Trophoblast cell (in vitro differentiated cells and primary cell): Measurements from ENCODE around the gene AAGAB.

Source experiments
- DNase-seq, 2 donors: peaks; one replicate each; pipeline ENCODE4 v3.0.0-alpha.2; 2016
- H2AFZ ChIP-seq: 2 replicates; pipeline ENCODE4 v1.6.1; 2013; ENCODE audit warnings: low read length, moderate library complexity, mild to moderate bottlenecking; ENCODE audit not compliant: insufficient read depth, poor library complexity
- H2AK5ac ChIP-seq: 2 replicates; pipeline ENCODE4 v1.6.1; 2013; ENCODE audit warnings: mild to moderate bottlenecking, low read length
- H2BK120ac ChIP-seq: 2 replicates; pipeline ENCODE4 v1.6.1; 2013; ENCODE audit warnings: low read length, mild to moderate bottlenecking, moderate library complexity; ENCODE audit not compliant: insufficient read depth, poor library complexity
- H2BK12ac ChIP-seq: 2 replicates; pipeline ENCODE4 v1.6.1; 2013; ENCODE audit warnings: mild to moderate bottlenecking, low read length, moderate library complexity
- H2BK5ac ChIP-seq: 2 replicates; pipeline ENCODE4 v1.6.1; 2013; ENCODE audit warnings: low read length, low read depth, moderate library complexity, mild to moderate bottlenecking; ENCODE audit not compliant: poor library complexity
- H3K14ac ChIP-seq: 2 replicates; pipeline ENCODE4 v1.6.1; 2013; ENCODE audit warnings: mild to moderate bottlenecking, low read length
- H3K18ac ChIP-seq: 2 replicates; pipeline ENCODE4 v1.6.1; 2013; ENCODE audit warnings: mild to moderate bottlenecking, low read length
- H3K23ac ChIP-seq: 2 replicates; pipeline ENCODE4 v1.6.1; 2013; ENCODE audit warnings: low read length
- H3K27ac ChIP-seq: 2 replicates; pipeline ENCODE4 v1.5.1; 2013; ENCODE audit warnings: low read depth, mild to moderate bottlenecking, inconsistent platforms, low read length, moderate library complexity
- H3K27me3 ChIP-seq: 2 replicates; pipeline ENCODE4 v1.6.1; 2013; ENCODE audit warnings: inconsistent platforms, mild to moderate bottlenecking, low read length, moderate library complexity; ENCODE audit not compliant: insufficient read depth
- H3K36me3 ChIP-seq, 2 experiments: 1 replicate in 1 of 2; 2 replicates in 1 of 2; pipeline ENCODE4 v1.6.1; 2013; ENCODE audit warnings: low read length in 2 of 2, mild to moderate bottlenecking in 2 of 2, moderate library complexity in 1 of 2; ENCODE audit not compliant: insufficient read depth in 2 of 2, control insufficient read depth in 1 of 2
- H3K4ac ChIP-seq: 2 replicates; pipeline ENCODE4 v1.6.1; 2013; ENCODE audit warnings: low read depth, mild to moderate bottlenecking, low read length, moderate library complexity
- H3K4me1 ChIP-seq, 2 experiments: 1 replicate in 1 of 2; 2 replicates in 1 of 2; pipeline ENCODE4 v1.6.1; 2013; ENCODE audit warnings: low read length in 2 of 2, mild to moderate bottlenecking in 2 of 2, moderate library complexity in 1 of 2; ENCODE audit not compliant: insufficient read depth in 2 of 2, control insufficient read depth in 1 of 2
- H3K4me2 ChIP-seq: 2 replicates; pipeline ENCODE4 v1.6.1; 2013; ENCODE audit warnings: inconsistent platforms, mild to moderate bottlenecking, low read length, moderate library complexity
- H3K4me3 ChIP-seq: 2 replicates; pipeline ENCODE4 v1.5.1; 2013; ENCODE audit warnings: mild to moderate bottlenecking, low read depth, low read length, inconsistent platforms
- H3K79me1 ChIP-seq: one replicate; pipeline ENCODE4 v1.6.1; 2013; ENCODE audit warnings: low read length
- H3K79me2 ChIP-seq: 2 replicates; pipeline ENCODE4 v1.6.1; 2013; ENCODE audit warnings: low read length, mild to moderate bottlenecking; ENCODE audit not compliant: control insufficient read depth, insufficient read depth, poor library complexity
- H3K9ac ChIP-seq: 2 replicates; pipeline ENCODE4 v1.6.1; 2013; ENCODE audit warnings: mild to moderate bottlenecking, low read length
- H3K9me3 ChIP-seq: 2 replicates; pipeline ENCODE4 v1.6.1; 2013; ENCODE audit warnings: low read depth, mild to moderate bottlenecking, control low read depth, inconsistent platforms, low read length; ENCODE audit not compliant: insufficient read depth
- H4K12ac ChIP-seq: 2 replicates; pipeline ENCODE4 v1.6.1; 2013; ENCODE audit warnings: low read depth, mild to moderate bottlenecking, low read length, moderate library complexity
- H4K8ac ChIP-seq: 2 replicates; pipeline ENCODE4 v1.6.1; 2013; ENCODE audit warnings: low read depth, mild to moderate bottlenecking, low read length, moderate library complexity
- H4K91ac ChIP-seq: one replicate; pipeline ENCODE4 v1.6.1; 2013; ENCODE audit warnings: low read depth, mild to moderate bottlenecking, low read length, moderate library complexity
- WGBS: extraction: QIAGEN DNeasy Blood & Tissue Kit; methylation state at CpG from one replicate; pipeline ENCODE4 v1.1.7; 2013; ENCODE audit warnings: missing lambda C conversion rate; ENCODE audit not compliant: insufficient read length, insufficient coverage; ENCODE audit errors: extremely low coverage; 5-methylcytosine and 5-hydroxymethylcytosine counted together

Gene AAGAB

DNA sequence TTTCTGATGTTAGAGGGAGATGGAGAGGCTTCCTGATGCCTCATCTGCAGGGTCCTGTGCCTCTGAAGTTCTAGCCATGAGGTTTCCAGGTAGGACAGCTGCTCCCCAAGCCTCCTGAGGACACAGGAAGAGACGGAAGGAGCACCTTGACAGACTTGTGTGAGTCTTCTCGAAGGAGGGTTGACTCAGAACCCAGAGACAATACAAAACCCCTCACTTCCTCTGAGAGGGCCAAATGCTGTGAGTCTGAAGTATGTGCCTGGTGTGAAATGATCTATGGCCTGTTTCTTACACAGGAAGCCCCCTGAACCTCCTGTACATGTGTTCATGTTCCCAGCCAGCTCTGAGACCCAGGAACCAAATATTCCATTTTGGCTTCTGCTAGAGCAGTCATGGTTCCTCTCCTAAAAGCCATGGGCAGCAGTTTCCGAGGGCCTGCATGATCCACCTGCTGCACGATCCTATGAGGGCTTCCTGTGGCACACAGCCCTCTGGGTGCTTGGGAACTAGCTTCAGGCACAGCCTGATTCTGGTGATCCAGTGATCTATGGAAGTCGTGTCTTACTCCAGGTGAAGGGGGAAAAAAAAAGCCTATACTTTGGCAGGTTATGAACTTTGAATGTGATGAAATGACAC lies 62.2 kb downstream of the AAGAB start:
- H3K23ac ChIP-seq, result no peak overlapping the region
- H2BK12ac ChIP-seq, result no peak overlapping the region
- no peak overlapping the region for H3K27ac ChIP-seq
- no peak overlapping the region for H2BK5ac ChIP-seq
- no peak for DNase-seq
- H3K79me2 ChIP-seq, result no peaks in the 10 kb centered on the region
- no peak overlapping the region for H3K4ac ChIP-seq
- H3K27me3 ChIP-seq, result no peaks in the 10 kb centered on the region
- H4K12ac ChIP-seq, result no peak overlapping the region
- H3K36me3 ChIP-seq, result peaks cover 42 to 56% of the 10 kb centered on the region in 2 experiments
- H2BK120ac ChIP-seq, result no peak overlapping the region
- peaks cover 1% of the 10 kb centered on the region for H3K79me1 ChIP-seq
- no peak overlapping the region for H3K9ac ChIP-seq
- no CpG with 5 or more reads among the region's 5 CpGs for WGBS
- no peak overlapping the region for H3K14ac ChIP-seq
- no peak overlapping the region for H3K18ac ChIP-seq
- peaks cover 4% of the 10 kb centered on the region for H3K9me3 ChIP-seq
- no peak overlapping the region for H3K4me3 ChIP-seq
- no peak overlapping the region for H4K91ac ChIP-seq
- H3K4me2 ChIP-seq, result no peak overlapping the region
- H4K8ac ChIP-seq, result no peak overlapping the region
- peaks cover 2 to 7% of the 10 kb centered on the region in 2 experiments for H3K4me1 ChIP-seq
- H2AFZ ChIP-seq, result no peak overlapping the region
- no peak overlapping the region for H2AK5ac ChIP-seq

GRCh38 chr15:67190813-67191212 lies 63.6 kb downstream of the AAGAB start:
- H2AK5ac ChIP-seq, result no peak overlapping the region
- no peak overlapping the region for H4K91ac ChIP-seq
- no peak overlapping the region for H3K4ac ChIP-seq
- H3K14ac ChIP-seq, result no peak overlapping the region
- no peak overlapping the region for H2BK120ac ChIP-seq
- peaks cover 4% of the 10 kb centered on the region for H3K9me3 ChIP-seq
- H2AFZ ChIP-seq, result no peak overlapping the region
- no peak overlapping the region for H3K9ac ChIP-seq
- no peak overlapping the region for H2BK5ac ChIP-seq
- no peak overlapping the region for H3K27ac ChIP-seq
- H3K4me2 ChIP-seq, result no peak overlapping the region
- no peak overlapping the region for H3K18ac ChIP-seq
- no peak overlapping the region for H4K8ac ChIP-seq
- H3K79me1 ChIP-seq, result peaks cover 1% of the 10 kb centered on the region
- no peaks in the 10 kb centered on the region for H3K27me3 ChIP-seq
- no peak overlapping the region for H3K23ac ChIP-seq
- no peaks in the 10 kb centered on the region for H3K79me2 ChIP-seq
- H3K4me1 ChIP-seq, result peaks cover 2 to 7% of the 10 kb centered on the region in 2 experiments
- H3K36me3 ChIP-seq, result peaks cover 54 to 71% of the 10 kb centered on the region in 2 experiments
- WGBS, result no CpG with 5 or more reads among the region's 11 CpGs
- no peak overlapping the region for H2BK12ac ChIP-seq
- DNase-seq, result no peak
- H4K12ac ChIP-seq, result no peak overlapping the region
- H3K4me3 ChIP-seq, result no peak overlapping the region

- H3K27ac ChIP-seq, result no peak overlapping the region
- no peak overlapping the region for H2AK5ac ChIP-seq
- H3K14ac ChIP-seq, result no peak overlapping the region
- H2AFZ ChIP-seq, result no peak overlapping the region
- H3K23ac ChIP-seq, result no peak overlapping the region
- H3K36me3 ChIP-seq, result peaks cover 58 to 73% of the 10 kb centered on the region in 2 experiments
- DNase-seq, result no peak
- no peak overlapping the region for H4K12ac ChIP-seq
- peaks cover 4% of the 10 kb centered on the region for H3K9me3 ChIP-seq
- H3K4me1 ChIP-seq, result peaks cover 2 to 7% of the 10 kb centered on the region in 2 experiments
- H2BK120ac ChIP-seq, result no peak overlapping the region
- no peak overlapping the region for H3K4ac ChIP-seq
- no peak overlapping the region for H2BK12ac ChIP-seq
- peaks cover 1% of the 10 kb centered on the region for H3K79me1 ChIP-seq
- no peak overlapping the region for H2BK5ac ChIP-seq
- no peak overlapping the region for H3K18ac ChIP-seq
- H3K4me3 ChIP-seq, result no peak overlapping the region
- WGBS, result no CpG with 5 or more reads among the region's 2 CpGs
- H3K4me2 ChIP-seq, result no peak overlapping the region
- H3K27me3 ChIP-seq, result no peaks in the 10 kb centered on the region
- no peak overlapping the region for H4K91ac ChIP-seq
- no peaks in the 10 kb centered on the region for H3K79me2 ChIP-seq
- no peak overlapping the region for H3K9ac ChIP-seq
- H4K8ac ChIP-seq, result no peak overlapping the region
These were observed 64.1 kb downstream of the AAGAB start for GRCh38 chr15:67190326-67190725.

DNA sequence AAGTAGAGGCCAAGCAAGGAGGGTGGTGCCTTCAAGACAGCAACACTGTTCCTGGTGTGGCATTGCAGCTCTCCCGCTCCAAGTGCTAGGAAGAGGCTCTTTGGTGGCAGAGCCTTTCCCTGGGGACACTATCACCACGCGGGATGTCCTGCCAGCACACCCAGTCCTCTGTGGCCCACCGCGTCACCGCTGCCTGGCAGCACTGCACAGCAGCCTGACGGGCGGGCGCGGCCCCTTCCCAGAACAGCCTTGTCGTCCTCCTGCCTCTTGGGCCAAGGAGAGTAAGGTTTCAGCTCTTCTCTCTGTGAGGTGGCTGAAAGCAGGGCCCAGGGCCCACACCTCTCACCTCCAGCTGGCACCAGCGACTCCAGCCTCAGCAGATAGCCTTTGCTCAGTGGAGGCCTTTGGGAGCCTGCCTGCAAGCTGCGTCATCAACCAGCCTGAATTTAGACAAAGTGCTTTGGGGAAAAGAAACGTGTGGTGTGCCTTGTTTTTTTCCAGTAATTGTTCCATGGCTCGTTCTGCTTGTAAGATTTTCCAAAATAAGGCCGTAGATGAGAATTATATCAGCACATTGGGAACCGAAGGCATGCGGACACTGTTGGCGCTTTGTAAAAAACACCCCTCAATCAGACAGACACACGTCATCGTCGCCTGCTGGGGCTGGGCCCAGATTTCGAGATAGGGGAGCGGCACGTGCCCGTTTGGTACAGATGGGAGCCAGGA lies 65.0 kb downstream of the AAGAB start:
- no peak for DNase-seq
- WGBS, result no CpG with 5 or more reads among the region's 26 CpGs
- Histone ChIP-seq H3K79me1 (peaks cover 1% of the 10 kb centered on the region), H2AFZ (no peak overlapping the region), H4K12ac (no peak overlapping the region), H3K4me3 (no peak overlapping the region), H3K27me3 (no peaks in the 10 kb centered on the region), H2BK5ac (no peak overlapping the region), H2BK120ac (no peak overlapping the region), H2BK12ac (no peak overlapping the region), H3K14ac (no peak overlapping the region), H3K79me2 (no peaks in the 10 kb centered on the region), H3K36me3 (peaks cover 63 to 76% of the 10 kb centered on the region in 2 experiments), H3K9me3 (peaks cover 4% of the 10 kb centered on the region), H4K8ac (no peak overlapping the region), H3K9ac (no peak overlapping the region), H3K4me2 (no peak overlapping the region), H2AK5ac (no peak overlapping the region), H3K27ac (no peak overlapping the region), H3K23ac (no peak overlapping the region), H3K4me1 (peaks cover 2 to 7% of the 10 kb centered on the region in 2 experiments), H3K4ac (no peak overlapping the region), H3K18ac (no peak overlapping the region), H4K91ac (no peak overlapping the region)
